GM21515 (cell line): ENCODE data around the gene RANBP10.
A peak's percentile ranks its signal among the peaks of the same experiment; 100 is the strongest.
"Not testable (repeated sequence)": the region's sequence is repeated elsewhere in the genome, so short reads cannot be mapped to it uniquely, and the experiment has no call there.

Experiments
- ATAC-seq: cut with Tn5 transposase; IDR thresholded peaks from one replicate; pipeline ENCODE4 v1.9.1; 2021; ENCODE audit not compliant: unreplicated experiment

Gene RANBP10

DNA sequence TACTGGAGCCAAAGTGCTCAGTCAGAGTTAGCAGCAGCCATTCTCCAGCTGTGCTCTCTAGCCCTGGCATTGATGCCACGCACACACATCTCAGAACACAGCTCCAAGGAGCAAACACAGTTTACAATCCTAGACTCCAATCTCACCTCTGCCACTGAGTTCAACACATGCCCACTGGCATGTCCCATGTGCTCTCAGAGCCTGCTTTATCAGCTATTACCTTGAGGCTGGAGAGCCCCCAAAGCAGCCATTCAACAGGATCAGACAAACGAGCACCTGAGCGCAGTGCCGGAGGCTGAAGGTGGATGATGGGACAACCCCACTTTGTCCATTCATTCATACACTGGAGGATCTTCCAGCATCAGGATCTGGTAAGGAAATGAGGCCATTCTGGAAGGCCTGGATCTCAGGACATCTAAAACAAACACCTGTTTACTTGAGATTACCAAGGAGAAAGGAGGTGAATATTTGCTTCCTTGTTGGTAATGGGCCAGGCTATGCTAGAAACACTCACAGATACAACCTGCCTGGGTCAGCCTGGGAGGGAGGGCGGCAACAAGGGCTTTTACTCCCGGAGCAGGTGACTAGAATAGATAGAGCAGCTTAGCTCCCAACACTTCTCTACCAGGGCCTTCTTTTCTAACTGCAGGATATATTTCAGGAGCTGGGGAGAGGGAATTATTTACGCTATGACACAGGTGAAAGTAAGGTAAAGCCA lies 25.4 kb downstream of the RANBP10 start:
- ATAC-seq, result no peak

DNA sequence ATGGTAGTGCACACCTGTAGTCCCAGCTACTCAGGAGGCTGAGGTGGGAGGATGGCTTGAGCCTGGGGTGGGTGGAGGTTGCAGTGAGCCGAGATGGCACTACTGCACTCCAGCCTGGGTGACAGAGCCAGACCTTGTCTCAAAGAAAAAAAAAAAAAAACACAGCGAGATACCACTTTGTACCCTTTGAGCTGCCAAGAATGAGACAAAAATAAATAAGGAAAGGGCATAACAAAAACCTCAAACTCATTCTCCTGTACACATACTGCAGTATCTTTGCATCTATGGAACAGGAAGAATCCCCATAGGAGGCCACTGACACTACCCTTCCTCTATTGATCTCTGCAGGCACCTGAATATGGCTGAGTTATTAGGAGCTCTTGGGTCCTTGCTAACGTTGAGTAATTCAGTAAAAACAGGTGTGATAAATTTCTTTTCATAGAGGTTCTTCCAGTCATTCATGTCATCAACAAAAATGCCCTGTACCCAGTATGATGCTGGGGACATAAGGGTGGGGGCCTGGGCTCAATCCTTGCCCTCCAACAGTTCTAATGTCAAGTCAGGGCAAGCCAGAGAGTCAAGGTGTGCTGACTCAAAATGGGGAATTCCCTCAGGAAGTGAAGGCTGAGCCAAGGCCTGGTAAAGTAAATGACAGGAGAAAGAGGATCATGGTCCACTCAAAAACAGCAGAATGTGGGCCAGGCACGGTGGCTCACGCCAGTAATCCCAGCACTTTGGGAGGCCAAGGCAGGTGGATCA lies 26.9 kb downstream of the RANBP10 start:
- no peak for ATAC-seq

DNA sequence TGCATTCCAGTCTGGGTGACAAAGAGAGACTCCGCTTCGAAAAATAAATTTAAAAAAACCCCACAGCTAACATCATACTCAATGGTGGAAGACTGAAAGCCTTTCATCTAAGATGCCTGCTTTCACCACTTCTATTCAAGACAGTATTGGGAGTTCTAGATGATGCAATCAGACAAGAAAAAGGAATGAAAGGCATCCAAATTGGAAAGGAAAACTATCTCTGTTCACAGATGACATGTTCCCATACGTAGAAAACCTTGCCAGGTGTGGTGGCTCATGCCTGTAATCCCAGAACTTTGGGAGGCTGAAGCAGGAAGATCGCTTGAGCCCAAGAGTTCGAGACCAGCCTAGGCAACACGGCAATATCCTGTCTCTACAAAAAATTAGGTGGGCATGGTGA lies 31.1 kb downstream of the RANBP10 start:
- ATAC-seq, result no peak

DNA sequence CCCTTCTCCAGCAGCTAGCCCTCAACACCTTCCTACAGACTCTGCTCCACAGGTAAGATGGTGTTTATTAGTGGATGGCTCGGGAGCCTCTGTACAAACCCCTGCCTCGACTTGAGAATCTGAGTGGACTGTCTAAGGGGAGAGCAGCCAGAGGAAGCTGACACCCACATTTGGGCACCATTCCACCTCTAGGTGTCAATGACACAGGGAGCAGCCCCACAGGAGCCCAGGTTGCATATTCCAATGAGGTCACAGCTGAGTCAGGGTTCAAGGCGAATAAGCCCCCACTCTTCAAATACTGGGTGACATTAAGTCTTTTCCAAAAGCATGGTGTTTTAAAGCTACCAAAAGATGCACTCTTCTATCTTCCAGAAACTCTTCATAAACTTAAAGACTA lies 31.9 kb downstream of the RANBP10 start:
- ATAC-seq, result no peak

DNA sequence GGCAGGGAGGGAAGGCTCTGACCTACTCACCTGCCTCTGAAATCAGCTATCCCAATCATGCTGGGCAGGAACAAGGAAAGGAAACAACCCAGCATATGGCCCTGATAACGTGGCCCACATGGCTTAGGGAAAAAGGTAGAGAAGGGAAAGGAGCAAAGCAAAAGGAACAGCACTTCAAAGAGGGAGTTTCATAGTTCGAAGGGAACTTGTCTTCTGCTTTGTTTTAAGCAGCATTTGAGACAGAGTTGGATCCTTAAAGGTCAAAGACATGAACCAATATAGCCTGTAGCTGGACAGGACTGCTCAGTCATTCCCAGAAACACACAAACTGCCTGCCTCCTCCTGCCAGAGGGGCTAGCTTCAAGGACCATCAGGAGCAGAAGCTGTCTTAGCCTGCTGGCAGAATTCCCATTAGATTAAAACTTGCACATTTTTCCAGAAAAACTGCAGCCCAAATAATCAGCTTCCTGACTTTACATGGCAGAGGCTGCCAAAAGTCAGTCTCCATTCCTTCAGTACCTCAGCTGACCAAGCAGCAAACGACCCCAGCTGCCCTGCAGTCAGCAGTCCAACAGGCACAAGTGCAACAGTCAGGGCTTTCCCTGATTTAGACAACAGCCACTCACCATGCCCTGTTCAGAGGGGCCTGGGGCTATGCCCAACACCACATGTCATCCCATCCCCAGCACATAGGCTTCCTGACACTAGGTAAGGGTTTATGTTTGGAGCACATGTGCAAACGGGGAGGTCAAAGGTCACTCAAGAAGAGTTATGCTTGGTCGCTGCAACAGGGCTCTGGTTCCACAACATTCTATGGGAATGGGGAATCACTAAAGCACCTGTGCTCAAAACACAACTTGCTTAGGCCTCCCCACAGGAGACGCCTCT lies 32.5 kb downstream of the RANBP10 start:
- ATAC-seq, result no peak

DNA sequence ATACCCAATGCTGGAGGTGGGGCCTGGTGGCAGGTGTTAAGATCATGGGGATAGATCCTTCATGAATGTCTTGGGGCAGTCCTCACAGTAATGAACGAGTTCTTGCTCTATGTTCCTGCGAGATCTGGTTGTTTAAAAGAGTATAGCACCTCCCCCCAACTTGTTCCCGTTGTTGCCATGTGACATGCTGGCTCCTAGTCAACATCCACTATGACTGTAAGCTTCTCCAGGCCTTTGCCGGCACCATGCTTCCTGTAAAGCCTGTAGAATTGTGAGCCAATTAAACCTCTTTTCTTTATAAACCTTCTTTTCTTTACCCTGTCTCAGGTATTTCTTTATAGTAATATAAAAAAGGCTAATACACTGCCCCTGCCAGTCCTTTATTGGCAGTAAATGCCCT lies 33.3 kb downstream of the RANBP10 start:
- no peak for ATAC-seq

DNA sequence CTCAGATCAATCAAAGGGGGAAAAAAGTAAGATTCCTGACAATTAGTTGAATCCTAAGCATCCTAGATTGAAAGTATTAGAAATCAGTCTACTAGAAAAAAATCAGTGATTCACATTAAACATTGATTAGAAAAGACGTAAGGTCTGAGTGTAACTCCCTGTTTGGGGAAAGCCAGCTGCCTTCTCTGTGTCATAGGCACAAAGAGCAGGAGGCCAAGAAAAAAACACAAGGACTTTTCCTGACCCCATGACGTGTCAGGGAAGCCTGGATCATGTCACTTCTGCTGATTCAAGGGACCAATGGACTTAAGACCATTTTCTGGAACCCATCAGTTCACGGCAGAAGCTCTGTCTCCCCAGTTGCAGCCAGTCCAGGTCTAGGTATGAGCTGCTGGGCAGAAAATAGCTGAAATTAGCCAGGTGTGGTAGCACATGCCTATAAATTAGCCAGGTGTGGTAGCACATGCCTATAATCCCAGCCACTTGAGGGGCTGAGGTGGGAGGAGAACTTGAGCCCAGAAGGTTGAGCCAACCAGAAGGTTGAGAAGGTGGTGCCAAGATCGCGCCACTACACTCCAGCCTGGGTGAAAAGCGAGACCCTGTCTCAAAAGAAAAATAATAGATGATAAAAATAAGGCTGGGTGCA lies 35.9 kb downstream of the RANBP10 start:
- ATAC-seq, result no peak

DNA sequence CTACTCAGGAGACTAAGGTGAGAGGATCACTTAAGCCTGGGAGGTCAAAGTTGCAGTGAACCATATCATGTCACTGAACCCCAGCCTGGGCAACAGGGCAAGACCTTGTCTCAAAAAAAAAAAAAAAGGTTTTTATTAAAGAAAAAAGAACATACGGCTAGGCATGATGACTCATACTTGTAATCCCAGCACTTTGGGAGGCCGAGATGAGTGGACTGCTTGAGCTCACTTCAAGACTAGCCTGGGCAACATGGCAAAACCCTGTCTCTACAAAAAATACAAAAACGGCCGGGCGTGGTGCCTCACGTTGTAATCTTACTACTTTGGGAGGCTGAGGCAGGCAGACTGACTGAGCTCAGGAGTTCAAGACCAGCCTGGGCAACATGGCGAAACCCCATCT lies 38.4 kb downstream of the RANBP10 start:
- ATAC-seq, result no peak

DNA sequence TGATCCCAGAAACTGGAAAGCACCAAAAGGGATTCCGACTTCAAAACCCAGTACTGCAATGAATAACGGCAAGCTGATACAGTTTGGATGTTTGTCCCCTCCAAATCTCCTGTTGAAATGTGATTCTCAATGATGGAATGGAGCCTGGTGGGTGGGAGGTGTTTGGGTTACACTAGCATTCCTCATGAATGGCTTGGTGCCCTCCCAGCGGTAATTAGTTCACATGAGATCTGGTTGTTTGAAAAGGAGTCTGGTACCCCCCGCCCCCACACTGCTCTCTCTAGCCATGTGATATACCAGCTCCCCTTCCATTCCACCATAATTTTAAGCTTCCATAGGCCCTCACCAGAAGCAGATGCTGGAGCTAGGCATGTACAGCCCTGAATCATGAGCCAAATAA lies 40.1 kb downstream of the RANBP10 start:
- ATAC-seq, result no peak

DNA sequence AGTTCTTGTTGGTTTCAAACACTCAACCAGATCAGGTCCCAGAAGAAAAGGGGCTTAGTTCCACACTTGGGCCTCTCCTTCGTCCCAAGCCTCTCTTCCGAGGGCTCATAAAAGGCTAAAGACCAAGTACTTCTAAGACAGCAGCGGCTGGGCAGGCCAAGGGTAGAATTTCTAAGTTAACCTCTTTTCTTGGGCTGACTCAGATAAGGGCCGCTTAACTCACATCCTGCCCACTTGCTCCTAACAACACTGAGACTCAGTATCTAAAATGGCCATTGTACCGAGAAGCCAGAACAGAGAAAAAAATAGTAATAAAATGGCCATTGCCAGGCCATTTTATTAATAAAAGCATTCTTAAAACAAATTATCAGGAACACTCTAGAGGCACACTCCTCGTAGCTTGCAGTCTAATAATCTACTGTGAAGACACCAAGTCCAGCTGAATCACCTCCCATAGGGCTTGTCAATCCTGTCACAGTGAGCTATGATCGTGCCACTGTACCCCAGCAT lies 42.1 kb downstream of the RANBP10 start:
- no peak for ATAC-seq

DNA sequence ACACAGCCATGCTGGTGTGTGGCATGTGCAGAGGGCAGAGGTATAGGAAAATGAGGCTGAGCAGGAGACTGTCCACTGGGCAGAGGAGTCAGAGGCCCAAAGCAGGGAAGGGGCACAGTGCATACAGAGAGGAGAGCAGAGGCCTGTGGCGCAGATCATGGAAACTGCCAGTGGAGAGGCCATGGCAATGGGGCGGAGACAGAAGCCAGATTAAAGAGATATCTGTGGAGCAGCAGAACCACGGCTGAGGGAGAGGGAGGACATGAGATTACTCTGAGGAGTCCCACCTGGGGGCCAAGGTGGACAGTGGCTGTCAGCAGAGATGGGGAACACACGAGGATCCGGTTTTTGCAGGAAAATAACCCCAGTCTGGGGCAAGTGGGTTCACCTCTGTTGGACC lies 43.3 kb downstream of the RANBP10 start:
- no peak for ATAC-seq

DNA sequence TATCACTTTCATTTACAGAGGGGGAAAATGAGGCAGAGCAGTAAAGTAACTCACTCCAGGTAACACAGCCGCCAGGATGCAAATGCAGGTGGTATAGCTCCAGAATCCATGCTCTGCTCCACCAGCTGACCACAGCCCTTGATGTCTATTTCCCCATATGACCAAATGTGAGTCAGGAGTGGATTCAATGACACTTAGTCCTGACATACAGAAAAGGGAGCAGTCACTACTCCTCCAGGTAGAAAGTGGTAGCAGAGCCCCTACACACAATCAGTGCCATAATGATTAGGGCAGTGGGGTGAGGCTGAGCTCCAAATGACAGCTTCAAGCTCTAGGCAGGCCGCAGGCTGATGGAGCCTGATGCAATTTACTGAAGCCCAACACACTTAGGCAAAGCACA lies 44.0 kb downstream of the RANBP10 start:
- ATAC-seq, result no peak

DNA sequence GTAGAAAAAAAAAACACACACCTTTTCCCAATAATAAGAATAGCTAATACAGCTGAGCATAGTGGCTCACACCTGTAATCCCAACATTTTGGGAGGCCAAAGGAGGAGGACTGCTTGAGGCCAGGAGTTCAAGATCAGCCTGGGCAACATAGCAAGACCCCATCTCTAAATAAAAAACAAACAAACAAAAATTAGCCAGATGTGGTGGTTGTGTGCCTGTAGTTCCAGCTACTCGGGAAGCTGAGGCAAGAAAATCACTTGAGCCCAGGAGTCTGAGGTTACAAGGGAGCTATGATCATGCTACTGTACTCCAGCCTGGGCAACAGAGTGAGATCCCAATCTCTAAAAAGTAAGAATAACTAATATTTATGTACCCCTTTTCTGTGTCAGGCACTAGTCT lies 44.4 kb downstream of the RANBP10 start:
- no peak for ATAC-seq

DNA sequence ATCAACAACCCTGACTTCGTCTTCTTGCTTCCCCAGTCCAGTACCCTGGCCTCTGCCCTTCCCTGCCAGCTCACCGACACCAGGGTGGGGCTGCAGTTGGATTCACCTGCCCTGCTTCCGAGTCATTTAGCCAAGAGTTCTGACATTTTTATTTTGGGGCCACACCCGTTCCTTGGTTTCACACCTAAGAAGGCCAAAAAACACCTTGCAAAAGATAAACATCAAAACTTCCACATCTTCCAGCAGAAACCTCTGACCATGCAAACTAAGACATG lies 45.5 kb downstream of the RANBP10 start:
- no peak for ATAC-seq

DNA sequence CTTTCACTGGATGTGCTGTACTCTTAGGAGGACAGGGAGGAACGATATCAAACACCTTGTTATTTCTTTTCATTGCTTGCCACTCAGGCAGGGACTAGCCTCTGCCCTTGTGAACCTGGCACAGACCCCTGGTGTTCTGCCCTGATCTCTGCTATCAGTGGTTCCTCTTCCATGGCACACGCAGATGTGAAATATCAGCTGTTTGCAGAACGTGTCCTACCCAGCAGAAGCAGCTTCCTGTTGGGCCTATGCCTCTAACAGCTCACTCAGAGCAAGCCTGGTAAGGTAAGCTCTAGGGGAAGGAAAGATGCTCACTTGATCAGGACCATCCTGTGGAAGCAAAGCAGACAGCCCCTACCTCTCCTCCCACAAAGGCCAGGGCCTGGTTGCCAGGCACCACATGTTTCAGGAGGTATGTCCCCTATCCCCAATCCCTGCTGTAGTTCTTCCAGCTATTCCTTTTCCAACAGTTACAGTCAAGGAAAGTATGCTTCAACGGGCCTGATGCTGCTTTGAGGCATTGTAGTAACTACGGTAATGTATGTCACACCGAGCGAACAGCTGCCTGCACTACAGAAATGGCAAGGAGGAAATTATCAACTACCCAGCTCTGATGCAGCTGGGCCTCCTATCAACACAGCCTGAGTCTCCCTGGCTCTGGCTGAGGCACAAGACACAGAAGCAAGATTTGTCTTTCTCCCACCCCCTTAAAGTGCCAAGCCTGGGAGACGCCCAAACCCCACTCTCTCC lies 46.0 kb downstream of the RANBP10 start:
- ATAC-seq, result no peak

DNA sequence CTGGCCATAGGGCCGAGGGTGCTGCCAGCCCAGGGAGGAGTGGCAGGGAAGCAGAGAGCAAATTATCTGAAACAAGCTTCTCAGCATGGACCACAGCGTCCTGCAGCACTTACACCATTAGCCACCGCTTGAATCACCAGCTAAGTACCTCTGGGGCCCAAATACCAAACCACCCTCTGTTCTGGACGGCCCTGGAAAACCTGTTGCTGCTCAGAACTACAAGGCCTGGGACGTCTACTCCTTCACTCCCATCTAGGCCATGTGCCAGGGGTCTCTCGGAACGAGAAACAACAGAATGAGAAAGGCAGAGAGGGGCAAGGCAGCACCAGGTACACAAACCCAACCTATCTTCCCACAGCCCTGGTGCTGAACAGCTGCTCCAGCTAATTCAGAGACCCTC lies 47.4 kb downstream of the RANBP10 start:
- no peak for ATAC-seq

DNA sequence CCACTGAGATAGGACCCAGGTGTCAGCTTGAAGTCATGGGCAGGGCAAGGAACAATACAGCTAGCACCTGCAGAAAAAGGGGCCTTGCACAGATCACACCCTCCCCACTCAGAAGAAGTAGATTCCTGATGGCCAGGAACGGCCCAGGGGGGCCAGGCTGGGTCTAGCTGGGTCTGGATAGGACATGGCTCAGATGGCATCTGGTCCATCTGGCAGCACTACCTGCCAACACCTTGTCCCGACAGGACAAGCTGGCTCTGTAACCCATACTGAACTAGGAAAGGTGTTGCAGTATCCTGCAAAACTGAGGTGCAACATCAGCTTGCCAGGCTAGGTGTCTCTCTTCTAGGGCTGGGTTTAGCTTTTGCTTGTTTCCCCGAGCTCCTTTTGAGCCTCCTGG lies 48.4 kb downstream of the RANBP10 start:
- ATAC-seq, result no peak

DNA sequence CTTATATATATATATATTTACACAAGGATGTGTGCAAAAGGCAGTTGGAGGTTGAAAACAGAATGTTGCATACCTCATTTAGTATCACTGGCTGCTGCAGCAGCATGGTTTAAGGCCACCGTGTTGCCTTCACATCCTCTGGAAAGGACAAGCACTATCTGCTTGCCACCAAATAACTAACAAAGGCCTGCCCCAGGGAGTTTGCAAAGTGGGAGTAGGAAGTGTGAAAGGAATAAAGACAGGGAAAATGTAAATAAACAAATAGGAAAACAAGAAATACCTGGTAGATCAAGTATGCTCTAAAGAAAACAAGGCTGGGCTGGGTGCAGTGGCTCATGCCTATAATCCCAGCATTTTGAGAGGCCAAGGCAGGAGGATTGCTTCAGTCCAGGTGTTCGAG lies 53.7 kb downstream of the RANBP10 start:
- ATAC-seq, result no peak

DNA sequence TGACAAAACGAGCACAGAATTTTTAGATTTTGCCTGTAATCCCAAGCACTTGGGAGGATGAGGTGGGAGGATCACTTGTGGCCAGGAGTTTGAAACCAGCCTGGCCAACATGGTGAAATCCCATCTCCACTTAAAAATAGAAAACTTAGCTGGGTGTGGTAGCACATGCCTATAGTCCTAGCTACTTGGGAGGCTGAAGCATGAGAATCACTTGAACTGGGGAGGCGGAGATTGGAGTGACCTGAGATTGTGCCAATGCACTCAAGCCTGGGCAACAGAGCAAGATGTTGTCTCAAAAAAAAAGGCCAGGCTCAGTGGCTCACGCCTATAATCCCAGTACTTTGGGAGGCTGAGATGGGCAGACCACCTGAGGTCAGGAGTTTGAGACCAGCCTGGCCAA lies 55.0 kb downstream of the RANBP10 start:
- not testable (repeated sequence) for ATAC-seq

DNA sequence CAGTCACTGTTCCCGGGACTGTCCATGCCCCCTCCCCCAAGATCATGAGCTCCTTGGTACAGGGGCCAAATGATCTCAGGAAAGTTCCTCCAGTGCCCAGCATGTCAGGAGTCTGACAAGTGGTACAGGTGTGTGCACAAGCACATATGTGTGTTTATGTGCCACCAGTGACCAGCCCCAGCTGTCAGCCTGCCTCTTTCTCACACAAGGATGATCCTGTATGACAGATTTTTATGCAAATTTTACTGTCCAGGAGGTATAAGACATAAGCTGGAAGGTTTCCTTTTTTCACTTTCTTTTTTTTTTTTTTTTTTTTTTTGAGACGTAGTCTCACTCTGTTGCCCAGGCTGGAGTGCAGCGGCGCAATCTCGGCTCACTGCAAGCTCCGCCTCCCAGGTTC lies 55.9 kb downstream of the RANBP10 start:
- peak; percentile 57 for ATAC-seq
